GM23338 (cell line): Measurements from ENCODE around the gene SH2D4B.

Source experiments
- CREB1 ChIP-seq: fragments of 250-450 bp; sonication (Bioruptor Pico); IDR thresholded peaks from 2 replicates; pipeline ENCODE4 v1.5.0; 2020; ENCODE audit warnings: low read depth, mild to moderate bottlenecking, moderate library complexity
- EZH2 ChIP-seq: fragments of 200-600 bp; sonication (generic); IDR thresholded peaks from one replicate; pipeline ENCODE4 v1.8.0; 2017; ENCODE audit warnings: antibody characterized with exemption, mild to moderate bottlenecking, low read depth; ENCODE audit not compliant: unreplicated experiment
- EZH2phosphoT487 ChIP-seq: fragments of 200-600 bp; sonication (generic); IDR thresholded peaks from one replicate; pipeline ENCODE4 v1.8.1; 2018; ENCODE audit warnings: antibody characterized with exemption; ENCODE audit not compliant: unreplicated experiment
- JUNB ChIP-seq: IDR thresholded peaks from one replicate; pipeline ENCODE4 v1.6.1; 2016; ENCODE audit warnings: antibody characterized with exemption; ENCODE audit not compliant: unreplicated experiment
- NANOG ChIP-seq: IDR thresholded peaks from 2 replicates; pipeline ENCODE4 v1.6.1; 2016; ENCODE audit warnings: antibody characterized with exemption, borderline replicate concordance
- POLR2AphosphoS5 ChIP-seq: IDR thresholded peaks from 2 replicates; pipeline ENCODE4 v1.6.1; 2016; ENCODE audit warnings: antibody characterized with exemption, low read depth
- REST ChIP-seq: IDR thresholded peaks from one replicate; pipeline ENCODE4 v1.6.1; 2018; ENCODE audit warnings: antibody characterized with exemption; ENCODE audit not compliant: unreplicated experiment
- ZNF114 ChIP-seq: fragments of 250-450 bp; sonication (Bioruptor Pico); IDR thresholded peaks from 2 replicates; pipeline ENCODE4 v1.5.0; 2020; ENCODE audit warnings: mild to moderate bottlenecking, moderate library complexity
- ZNF331 ChIP-seq: fragments of 250-450 bp; sonication (Bioruptor Pico); IDR thresholded peaks from 2 replicates; pipeline ENCODE4 v1.5.0; 2020; ENCODE audit warnings: low read depth, mild to moderate bottlenecking, moderate library complexity
- TF ChIP-seq, protein P1 (sequence below), 2 experiments: fragments of 200-600 bp in 1 of 2; sonication (generic) in 1 of 2; conservative IDR thresholded peaks; 2 replicates each; pipeline versions ENCODE4 v1.5.1 to v1.6.1; 2016 to 2017; ENCODE audit warnings: antibody characterized with exemption in 2 of 2, low read depth in 2 of 2, mild to moderate bottlenecking in 2 of 2, moderate library complexity in 1 of 2
- TF ChIP-seq, protein P2 (sequence below): IDR thresholded peaks from 2 replicates; pipeline ENCODE4 v1.6.1; 2016; ENCODE audit warnings: antibody characterized with exemption
- TF ChIP-seq, protein P3 (sequence below): fragments of 250-450 bp; sonication (Bioruptor Pico); IDR thresholded peaks from 2 replicates; pipeline ENCODE4 v1.5.0; 2020; ENCODE audit warnings: mild to moderate bottlenecking, moderate library complexity

- TF ChIP-seq, protein P1, sequence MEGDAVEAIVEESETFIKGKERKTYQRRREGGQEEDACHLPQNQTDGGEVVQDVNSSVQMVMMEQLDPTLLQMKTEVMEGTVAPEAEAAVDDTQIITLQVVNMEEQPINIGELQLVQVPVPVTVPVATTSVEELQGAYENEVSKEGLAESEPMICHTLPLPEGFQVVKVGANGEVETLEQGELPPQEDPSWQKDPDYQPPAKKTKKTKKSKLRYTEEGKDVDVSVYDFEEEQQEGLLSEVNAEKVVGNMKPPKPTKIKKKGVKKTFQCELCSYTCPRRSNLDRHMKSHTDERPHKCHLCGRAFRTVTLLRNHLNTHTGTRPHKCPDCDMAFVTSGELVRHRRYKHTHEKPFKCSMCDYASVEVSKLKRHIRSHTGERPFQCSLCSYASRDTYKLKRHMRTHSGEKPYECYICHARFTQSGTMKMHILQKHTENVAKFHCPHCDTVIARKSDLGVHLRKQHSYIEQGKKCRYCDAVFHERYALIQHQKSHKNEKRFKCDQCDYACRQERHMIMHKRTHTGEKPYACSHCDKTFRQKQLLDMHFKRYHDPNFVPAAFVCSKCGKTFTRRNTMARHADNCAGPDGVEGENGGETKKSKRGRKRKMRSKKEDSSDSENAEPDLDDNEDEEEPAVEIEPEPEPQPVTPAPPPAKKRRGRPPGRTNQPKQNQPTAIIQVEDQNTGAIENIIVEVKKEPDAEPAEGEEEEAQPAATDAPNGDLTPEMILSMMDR (conservative IDR thresholded peaks at IDR 0.05; ENCODE audit: low read depth in 2 of 2) = peak; percentile 1 to 14; a peak in 1 of 4 replicates
- TF ChIP-seq EZH2 = no peak
- no peak for TF ChIP-seq ZNF114
- no peak for TF ChIP-seq CREB1
- TF ChIP-seq EZH2phosphoT487 = no peak
- no peak for TF ChIP-seq REST
- no peak for TF ChIP-seq POLR2AphosphoS5
- TF ChIP-seq ZNF331 (CRISPR knock-in tag) = no peak
- TF ChIP-seq, protein P2, sequence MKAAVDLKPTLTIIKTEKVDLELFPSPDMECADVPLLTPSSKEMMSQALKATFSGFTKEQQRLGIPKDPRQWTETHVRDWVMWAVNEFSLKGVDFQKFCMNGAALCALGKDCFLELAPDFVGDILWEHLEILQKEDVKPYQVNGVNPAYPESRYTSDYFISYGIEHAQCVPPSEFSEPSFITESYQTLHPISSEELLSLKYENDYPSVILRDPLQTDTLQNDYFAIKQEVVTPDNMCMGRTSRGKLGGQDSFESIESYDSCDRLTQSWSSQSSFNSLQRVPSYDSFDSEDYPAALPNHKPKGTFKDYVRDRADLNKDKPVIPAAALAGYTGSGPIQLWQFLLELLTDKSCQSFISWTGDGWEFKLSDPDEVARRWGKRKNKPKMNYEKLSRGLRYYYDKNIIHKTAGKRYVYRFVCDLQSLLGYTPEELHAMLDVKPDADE = no peak
- TF ChIP-seq NANOG = no peak
- TF ChIP-seq JUNB = no peak
- TF ChIP-seq, protein P3, sequence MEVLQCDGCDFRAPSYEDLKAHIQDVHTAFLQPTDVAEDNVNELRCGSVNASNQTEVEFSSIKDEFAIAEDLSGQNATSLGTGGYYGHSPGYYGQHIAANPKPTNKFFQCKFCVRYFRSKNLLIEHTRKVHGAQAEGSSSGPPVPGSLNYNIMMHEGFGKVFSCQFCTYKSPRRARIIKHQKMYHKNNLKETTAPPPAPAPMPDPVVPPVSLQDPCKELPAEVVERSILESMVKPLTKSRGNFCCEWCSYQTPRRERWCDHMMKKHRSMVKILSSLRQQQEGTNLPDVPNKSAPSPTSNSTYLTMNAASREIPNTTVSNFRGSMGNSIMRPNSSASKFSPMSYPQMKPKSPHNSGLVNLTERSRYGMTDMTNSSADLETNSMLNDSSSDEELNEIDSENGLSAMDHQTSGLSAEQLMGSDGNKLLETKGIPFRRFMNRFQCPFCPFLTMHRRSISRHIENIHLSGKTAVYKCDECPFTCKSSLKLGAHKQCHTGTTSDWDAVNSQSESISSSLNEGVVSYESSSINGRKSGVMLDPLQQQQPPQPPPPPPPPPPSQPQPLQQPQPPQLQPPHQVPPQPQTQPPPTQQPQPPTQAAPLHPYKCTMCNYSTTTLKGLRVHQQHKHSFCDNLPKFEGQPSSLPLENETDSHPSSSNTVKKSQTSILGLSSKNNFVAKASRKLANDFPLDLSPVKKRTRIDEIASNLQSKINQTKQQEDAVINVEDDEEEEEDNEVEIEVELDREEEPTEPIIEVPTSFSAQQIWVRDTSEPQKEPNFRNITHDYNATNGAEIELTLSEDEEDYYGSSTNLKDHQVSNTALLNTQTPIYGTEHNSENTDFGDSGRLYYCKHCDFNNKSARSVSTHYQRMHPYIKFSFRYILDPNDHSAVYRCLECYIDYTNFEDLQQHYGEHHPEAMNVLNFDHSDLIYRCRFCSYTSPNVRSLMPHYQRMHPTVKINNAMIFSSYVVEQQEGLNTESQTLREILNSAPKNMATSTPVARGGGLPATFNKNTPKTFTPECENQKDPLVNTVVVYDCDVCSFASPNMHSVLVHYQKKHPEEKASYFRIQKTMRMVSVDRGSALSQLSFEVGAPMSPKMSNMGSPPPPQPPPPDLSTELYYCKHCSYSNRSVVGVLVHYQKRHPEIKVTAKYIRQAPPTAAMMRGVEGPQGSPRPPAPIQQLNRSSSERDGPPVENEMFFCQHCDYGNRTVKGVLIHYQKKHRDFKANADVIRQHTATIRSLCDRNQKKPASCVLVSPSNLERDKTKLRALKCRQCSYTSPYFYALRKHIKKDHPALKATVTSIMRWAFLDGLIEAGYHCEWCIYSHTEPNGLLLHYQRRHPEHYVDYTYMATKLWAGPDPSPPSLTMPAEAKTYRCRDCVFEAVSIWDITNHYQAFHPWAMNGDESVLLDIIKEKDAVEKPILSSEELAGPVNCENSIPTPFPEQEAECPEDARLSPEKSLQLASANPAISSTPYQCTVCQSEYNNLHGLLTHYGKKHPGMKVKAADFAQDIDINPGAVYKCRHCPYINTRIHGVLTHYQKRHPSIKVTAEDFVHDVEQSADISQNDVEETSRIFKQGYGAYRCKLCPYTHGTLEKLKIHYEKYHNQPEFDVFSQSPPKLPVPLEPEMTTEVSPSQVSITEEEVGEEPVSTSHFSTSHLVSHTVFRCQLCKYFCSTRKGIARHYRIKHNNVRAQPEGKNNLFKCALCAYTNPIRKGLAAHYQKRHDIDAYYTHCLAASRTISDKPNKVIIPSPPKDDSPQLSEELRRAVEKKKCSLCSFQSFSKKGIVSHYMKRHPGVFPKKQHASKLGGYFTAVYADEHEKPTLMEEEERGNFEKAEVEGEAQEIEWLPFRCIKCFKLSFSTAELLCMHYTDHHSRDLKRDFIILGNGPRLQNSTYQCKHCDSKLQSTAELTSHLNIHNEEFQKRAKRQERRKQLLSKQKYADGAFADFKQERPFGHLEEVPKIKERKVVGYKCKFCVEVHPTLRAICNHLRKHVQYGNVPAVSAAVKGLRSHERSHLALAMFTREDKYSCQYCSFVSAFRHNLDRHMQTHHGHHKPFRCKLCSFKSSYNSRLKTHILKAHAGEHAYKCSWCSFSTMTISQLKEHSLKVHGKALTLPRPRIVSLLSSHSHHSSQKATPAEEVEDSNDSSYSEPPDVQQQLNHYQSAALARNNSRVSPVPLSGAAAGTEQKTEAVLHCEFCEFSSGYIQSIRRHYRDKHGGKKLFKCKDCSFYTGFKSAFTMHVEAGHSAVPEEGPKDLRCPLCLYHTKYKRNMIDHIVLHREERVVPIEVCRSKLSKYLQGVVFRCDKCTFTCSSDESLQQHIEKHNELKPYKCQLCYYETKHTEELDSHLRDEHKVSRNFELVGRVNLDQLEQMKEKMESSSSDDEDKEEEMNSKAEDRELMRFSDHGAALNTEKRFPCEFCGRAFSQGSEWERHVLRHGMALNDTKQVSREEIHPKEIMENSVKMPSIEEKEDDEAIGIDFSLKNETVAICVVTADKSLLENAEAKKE (CRISPR knock-in tag) = no peak
Measured at GRCh38 chr10:80567292-80567691, 29.6 kb downstream of the SH2D4B start.
